ENCODE measurements around the gene FCHSD1. TPM values are rescaled to one million over a fixed set of nuclear protein-coding genes. Genes with fewer than 3 reads are reported as not detected.

The FCHSD1 gene
- total and polyA plus RNA-seq, 5 donors from 2014 or later, result 7.7 to 115 (median 8.4) TPM

DNA sequence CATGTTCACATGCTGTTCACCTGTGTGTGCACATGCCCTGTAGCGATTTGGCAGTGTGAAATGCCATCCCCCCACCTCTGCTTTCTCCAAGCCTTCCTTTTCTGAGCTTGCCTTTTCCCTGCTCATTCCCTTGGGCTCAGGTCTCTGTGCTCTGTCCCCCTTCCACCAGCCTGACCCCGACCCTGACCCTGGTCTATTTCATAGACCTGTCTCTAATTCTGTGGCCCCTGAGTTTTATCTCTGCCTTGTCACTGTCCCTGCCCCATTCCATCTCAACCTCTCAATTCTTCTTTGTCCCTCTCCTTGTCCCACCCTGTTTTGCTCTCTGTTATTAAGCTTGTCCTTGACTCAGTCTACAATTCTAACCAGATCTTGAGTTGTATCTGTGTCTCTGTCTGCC is 30.1 kb upstream of the FCHSD1 start:
- Mint-ChIP-seq H3K4me3 (peak overlapping the region; percentile 19 to 88 (median 80)), H3K27me3 (peaks cover 4% of the 10 kb centered on the region), H3K9me3 (no peaks in the 10 kb centered on the region), H3K4me1 (peaks cover 5 to 36% (median 21%) of the 10 kb centered on the region in 4 donors), H3K36me3 (no peaks in the 10 kb centered on the region), H3K27ac (peak overlapping the region; percentile 20 to 88 (median 82))
- no peak for DNase-seq
- Histone ChIP-seq H3K9me3 (ENCODE audit: control insufficient read depth in 2 of 2, low read length in 2 of 2) (no peaks in the 10 kb centered on the region), H3K36me3 (ENCODE audit: control insufficient read depth, insufficient read depth, low read length) (no peaks in the 10 kb centered on the region), H3K4me1 (ENCODE audit: control insufficient read depth, insufficient read depth, low read length, poor library complexity, severe bottlenecking) (peaks cover 32% of the 10 kb centered on the region), H3K4me3 (ENCODE audit: low read depth, low read length) (peak overlapping the region; percentile 70), H3K27ac (ENCODE audit: insufficient read depth, low read length, poor library complexity, severe bottlenecking) (peak overlapping the region; percentile 14), H3K27me3 (ENCODE audit: control insufficient read depth, insufficient read depth, low read length) (no peaks in the 10 kb centered on the region)
- no peak for ATAC-seq (ENCODE audit: low read depth in 2 of 2)

DNA sequence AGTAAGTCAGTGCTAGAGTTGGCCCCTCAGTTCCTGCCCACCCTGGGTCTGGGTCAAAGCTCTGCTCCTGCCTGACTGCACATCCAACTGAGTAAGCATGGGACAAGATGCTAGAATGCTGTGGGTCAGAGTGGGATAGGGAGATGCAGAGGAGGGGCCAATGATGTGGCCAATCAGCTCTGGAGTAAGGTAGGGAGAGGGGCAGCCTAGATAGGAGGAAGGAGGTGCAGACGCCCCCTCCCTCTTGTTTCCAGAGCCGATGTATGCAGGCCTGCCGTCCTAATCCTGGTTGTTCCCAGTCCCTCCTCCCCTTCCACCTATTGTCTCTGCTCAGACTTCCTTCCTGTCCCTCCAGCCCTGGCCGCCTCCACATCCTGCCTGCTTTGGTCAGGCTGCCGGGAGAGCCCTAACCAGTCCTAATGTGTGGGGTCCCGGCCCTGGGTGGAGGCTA is 29.6 kb upstream of the FCHSD1 start:
- Mint-ChIP-seq H3K27me3 (peaks cover 4% of the 10 kb centered on the region), H3K36me3 (no peaks in the 10 kb centered on the region), H3K4me3 (peak overlapping the region; percentile 53 to 88 (median 80)), H3K27ac (peak overlapping the region in 2 of 3 donors; percentile 82 to 88), H3K9me3 (no peaks in the 10 kb centered on the region), H3K4me1 (peaks cover 5 to 36% (median 21%) of the 10 kb centered on the region in 4 donors)
- Histone ChIP-seq H3K4me3 (ENCODE audit: low read depth, low read length) (no peak overlapping the region), H3K9me3 (ENCODE audit: control insufficient read depth in 2 of 2, low read length in 2 of 2) (no peaks in the 10 kb centered on the region), H3K4me1 (ENCODE audit: control insufficient read depth, insufficient read depth, low read length, poor library complexity, severe bottlenecking) (peaks cover 32% of the 10 kb centered on the region), H3K36me3 (ENCODE audit: control insufficient read depth, insufficient read depth, low read length) (no peaks in the 10 kb centered on the region), H3K27ac (ENCODE audit: insufficient read depth, low read length, poor library complexity, severe bottlenecking) (no peak overlapping the region), H3K27me3 (ENCODE audit: control insufficient read depth, insufficient read depth, low read length) (no peaks in the 10 kb centered on the region)
- no peak for ATAC-seq (ENCODE audit: low read depth in 2 of 2)
- no peak for DNase-seq

DNA sequence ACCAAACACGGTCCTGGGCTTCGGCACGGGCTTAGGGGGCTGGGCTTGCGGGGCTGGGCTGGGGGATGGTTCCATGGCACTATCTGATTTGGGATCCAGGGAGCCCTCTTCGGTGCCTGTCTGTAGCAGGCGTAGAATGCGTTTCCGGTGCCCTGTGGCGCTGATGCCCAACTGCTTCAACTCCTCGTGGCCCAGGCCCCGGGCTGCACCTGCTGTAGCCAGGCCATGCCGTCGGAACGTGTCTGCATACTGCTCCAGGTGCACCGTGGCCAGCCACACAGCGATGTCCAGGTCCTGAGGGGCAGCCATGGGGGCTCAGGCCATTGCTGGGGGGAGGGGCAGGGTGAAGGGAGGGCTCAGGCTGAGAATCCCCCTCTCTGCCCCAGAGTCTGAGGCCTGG is 29.0 kb upstream of the FCHSD1 start:
- no peaks in the 10 kb centered on the region for H3K36me3 Mint-ChIP-seq
- DNase-seq (no peak), ATAC-seq (ENCODE audit: low read depth in 2 of 2) (no peak)
- Histone ChIP-seq H3K27me3 (ENCODE audit: control insufficient read depth, insufficient read depth, low read length) (no peaks in the 10 kb centered on the region), H3K9me3 (ENCODE audit: control insufficient read depth in 2 of 2, low read length in 2 of 2) (no peaks in the 10 kb centered on the region), H3K27ac (ENCODE audit: insufficient read depth, low read length, poor library complexity, severe bottlenecking) (no peak overlapping the region), H3K4me1 (ENCODE audit: control insufficient read depth, insufficient read depth, low read length, poor library complexity, severe bottlenecking) (peaks cover 32% of the 10 kb centered on the region), H3K36me3 (ENCODE audit: control insufficient read depth, insufficient read depth, low read length) (no peaks in the 10 kb centered on the region), H3K4me3 (ENCODE audit: low read depth, low read length) (no peak overlapping the region)
- no peaks in the 10 kb centered on the region for H3K9me3 Mint-ChIP-seq
- peaks cover 4% of the 10 kb centered on the region for H3K27me3 Mint-ChIP-seq
- peak overlapping the region in 2 of 4 donors; percentile 47 to 53 for H3K4me3 Mint-ChIP-seq
- H3K4me1 Mint-ChIP-seq, result peaks cover 5 to 36% (median 21%) of the 10 kb centered on the region in 4 donors
- no peak overlapping the region for H3K27ac Mint-ChIP-seq

DNA sequence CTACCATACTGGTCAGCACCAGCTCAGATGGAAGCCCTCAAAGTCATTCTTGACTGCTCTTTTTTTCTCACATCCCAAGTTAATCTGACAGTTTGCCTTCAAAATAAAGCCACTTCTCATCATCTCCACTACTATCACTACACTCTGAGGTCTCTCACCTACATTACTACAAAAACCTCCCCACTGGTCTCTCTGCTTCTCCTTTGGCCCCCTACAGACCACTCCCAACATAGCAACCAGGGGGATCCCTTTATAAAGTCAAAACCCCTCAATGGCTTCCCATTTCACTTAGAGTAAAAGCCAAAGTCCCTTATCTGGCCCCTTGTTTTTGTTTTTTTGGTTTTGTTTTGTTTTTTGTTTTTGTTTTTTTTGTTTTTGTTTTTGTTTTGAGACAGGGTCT is 26.2 kb upstream of the FCHSD1 start:
- no peak overlapping the region for H3K27ac Mint-ChIP-seq

DNA sequence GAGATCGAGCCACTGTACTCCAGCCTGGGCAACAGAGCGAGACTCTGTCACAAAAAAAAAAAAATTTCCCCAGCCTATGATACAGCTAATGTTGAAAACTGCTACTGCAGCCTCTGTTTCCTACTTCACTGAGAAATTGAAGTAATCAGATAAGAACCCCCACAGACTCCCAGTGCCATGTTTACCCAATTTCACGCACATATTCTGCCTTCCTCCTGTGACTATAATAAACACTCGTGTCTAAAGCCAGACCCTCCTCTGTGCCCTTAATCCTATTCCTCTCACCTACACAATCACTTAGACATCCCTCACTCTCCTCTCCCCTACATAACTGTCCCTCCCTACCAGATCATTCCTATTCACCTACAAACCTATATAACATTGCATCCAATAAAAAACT is 24.5 kb upstream of the FCHSD1 start:
- no peaks in the 10 kb centered on the region for H3K36me3 Mint-ChIP-seq
- no peak for ATAC-seq (ENCODE audit: low read depth in 2 of 2)
- no peak overlapping the region for H3K27ac Mint-ChIP-seq
- no peaks in the 10 kb centered on the region for H3K9me3 Mint-ChIP-seq
- no peak overlapping the region for H3K4me3 ChIP-seq (ENCODE audit: low read depth, low read length)
- peaks cover 0 to 3% (median under 1%) of the 10 kb centered on the region in 4 donors for H3K4me1 Mint-ChIP-seq
- H3K36me3 ChIP-seq (ENCODE audit: control insufficient read depth, insufficient read depth, low read length), result no peaks in the 10 kb centered on the region
- no peak for DNase-seq
- no peaks in the 10 kb centered on the region for H3K4me1 ChIP-seq (ENCODE audit: control insufficient read depth, insufficient read depth, low read length, poor library complexity, severe bottlenecking)
- no peak overlapping the region for H3K27ac ChIP-seq (ENCODE audit: insufficient read depth, low read length, poor library complexity, severe bottlenecking)
- no peaks in the 10 kb centered on the region for H3K27me3 ChIP-seq (ENCODE audit: control insufficient read depth, insufficient read depth, low read length)
- no peaks in the 10 kb centered on the region for H3K27me3 Mint-ChIP-seq
- H3K9me3 ChIP-seq (ENCODE audit: control insufficient read depth in 2 of 2, low read length in 2 of 2), result no peaks in the 10 kb centered on the region
- H3K4me3 Mint-ChIP-seq, result no peak overlapping the region

More for the DNA sequence above, 26.2 kb upstream of the FCHSD1 start:
- Histone ChIP-seq H3K27ac (ENCODE audit: insufficient read depth, low read length, poor library complexity, severe bottlenecking) (no peak overlapping the region), H3K27me3 (ENCODE audit: control insufficient read depth, insufficient read depth, low read length) (no peaks in the 10 kb centered on the region), H3K9me3 (ENCODE audit: control insufficient read depth in 2 of 2, low read length in 2 of 2) (no peaks in the 10 kb centered on the region), H3K4me3 (ENCODE audit: low read depth, low read length) (no peak overlapping the region), H3K4me1 (ENCODE audit: control insufficient read depth, insufficient read depth, low read length, poor library complexity, severe bottlenecking) (peaks cover 15% of the 10 kb centered on the region), H3K36me3 (ENCODE audit: control insufficient read depth, insufficient read depth, low read length) (no peaks in the 10 kb centered on the region)
- H3K36me3 Mint-ChIP-seq, result no peaks in the 10 kb centered on the region
- no peaks in the 10 kb centered on the region for H3K9me3 Mint-ChIP-seq
- peaks cover under 1% of the 10 kb centered on the region for H3K27me3 Mint-ChIP-seq
- peak overlapping the region in 1 of 4 donors; percentile 51 for H3K4me3 Mint-ChIP-seq
- ATAC-seq (ENCODE audit: low read depth in 2 of 2), result no peak
- DNase-seq, result no peak
- peaks cover 0 to 17% (median 11%) of the 10 kb centered on the region in 4 donors for H3K4me1 Mint-ChIP-seq

DNA sequence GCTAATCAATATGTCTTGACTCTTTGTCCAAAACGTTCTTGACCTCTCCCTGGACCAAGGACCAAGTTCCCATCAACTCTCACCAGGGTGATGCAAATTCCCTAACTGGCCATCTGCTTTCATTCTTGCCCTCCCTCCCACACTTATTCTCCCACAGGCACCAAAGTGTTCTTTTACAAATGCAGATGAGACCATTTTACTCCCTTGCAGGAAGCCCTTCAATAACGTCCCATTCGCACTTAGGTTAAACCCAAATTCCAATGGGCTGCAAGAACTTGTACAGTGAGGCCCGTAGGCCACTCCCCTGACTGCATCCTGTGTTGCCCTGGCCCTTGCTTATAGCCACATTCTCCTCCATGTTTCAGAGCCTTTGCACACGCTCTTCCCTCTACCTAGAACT is 23.5 kb upstream of the FCHSD1 start:
- Mint-ChIP-seq H3K4me3 (no peak overlapping the region), H3K27ac (peak overlapping the region in 2 of 3 donors; percentile 32 to 74), H3K27me3 (no peaks in the 10 kb centered on the region), H3K36me3 (no peaks in the 10 kb centered on the region), H3K4me1 (no peaks in the 10 kb centered on the region), H3K9me3 (no peaks in the 10 kb centered on the region)
- no peaks in the 10 kb centered on the region for H3K36me3 ChIP-seq (ENCODE audit: control insufficient read depth, insufficient read depth, low read length)
- H3K27me3 ChIP-seq (ENCODE audit: control insufficient read depth, insufficient read depth, low read length), result no peaks in the 10 kb centered on the region
- no peak overlapping the region for H3K27ac ChIP-seq (ENCODE audit: insufficient read depth, low read length, poor library complexity, severe bottlenecking)
- no peak for ATAC-seq (ENCODE audit: low read depth in 2 of 2)
- DNase-seq, result no peak
- no peaks in the 10 kb centered on the region for H3K4me1 ChIP-seq (ENCODE audit: control insufficient read depth, insufficient read depth, low read length, poor library complexity, severe bottlenecking)
- H3K4me3 ChIP-seq (ENCODE audit: low read depth, low read length), result no peak overlapping the region
- H3K9me3 ChIP-seq (ENCODE audit: control insufficient read depth in 2 of 2, low read length in 2 of 2), result no peaks in the 10 kb centered on the region

DNA sequence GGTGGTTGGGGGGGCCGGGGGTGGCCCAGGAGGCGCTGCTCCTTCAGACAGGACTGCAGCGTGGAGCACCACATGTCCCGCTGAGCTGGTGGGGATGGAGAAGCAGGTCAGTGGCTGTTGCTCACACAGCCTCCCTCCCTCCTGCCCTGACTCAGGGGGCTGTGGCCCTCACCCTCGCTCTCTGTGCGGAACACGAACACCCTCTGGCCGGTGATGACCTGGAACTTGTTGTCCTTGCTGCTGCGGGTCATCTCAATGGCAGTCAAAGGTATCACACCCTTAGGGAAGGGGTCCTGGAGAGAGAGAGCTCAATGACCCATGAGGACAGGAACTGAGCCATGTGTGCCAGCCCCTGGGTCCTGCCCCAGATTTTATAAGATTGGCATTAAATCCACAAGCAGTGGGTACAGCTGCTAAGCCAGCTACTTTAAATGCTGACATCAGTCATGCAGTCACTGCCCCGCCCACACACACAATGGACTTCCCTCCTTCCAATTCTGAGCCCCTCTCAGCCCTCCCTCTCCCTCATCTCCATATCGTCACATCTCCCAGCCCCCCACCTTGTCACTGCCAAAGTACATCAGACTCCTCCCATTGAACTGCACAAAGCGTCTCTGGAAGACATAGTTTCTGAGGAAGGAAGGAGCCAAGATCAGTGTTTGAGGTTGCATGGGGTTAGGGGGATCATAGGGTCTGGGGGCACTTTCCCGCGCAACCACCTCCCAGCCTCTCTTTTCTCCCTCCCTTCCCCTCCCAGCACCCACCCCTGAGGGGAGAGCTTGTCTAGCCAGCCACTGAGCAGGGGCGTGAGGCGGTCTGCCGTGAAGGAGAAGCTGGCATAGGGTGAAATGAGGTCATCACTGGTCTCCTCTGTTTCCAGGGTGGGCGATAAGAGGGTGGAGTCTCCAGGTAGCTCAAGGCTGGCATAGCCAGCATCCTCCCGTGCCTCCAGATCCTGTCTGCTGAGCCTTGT is 21.9 kb upstream of the FCHSD1 start:
- H3K4me3 Mint-ChIP-seq, result no peak overlapping the region
- no peaks in the 10 kb centered on the region for H3K4me1 ChIP-seq (ENCODE audit: control insufficient read depth, insufficient read depth, low read length, poor library complexity, severe bottlenecking)
- H3K36me3 Mint-ChIP-seq, result no peaks in the 10 kb centered on the region
- H3K27me3 ChIP-seq (ENCODE audit: control insufficient read depth, insufficient read depth, low read length), result no peaks in the 10 kb centered on the region
- no peak overlapping the region for H3K27ac ChIP-seq (ENCODE audit: insufficient read depth, low read length, poor library complexity, severe bottlenecking)
- no peak overlapping the region for H3K4me3 ChIP-seq (ENCODE audit: low read depth, low read length)
- H3K4me1 Mint-ChIP-seq, result no peaks in the 10 kb centered on the region
- no peaks in the 10 kb centered on the region for H3K9me3 ChIP-seq (ENCODE audit: control insufficient read depth in 2 of 2, low read length in 2 of 2)
- DNase-seq (no peak), ATAC-seq (ENCODE audit: low read depth in 2 of 2) (no peak)
- no peaks in the 10 kb centered on the region for H3K36me3 ChIP-seq (ENCODE audit: control insufficient read depth, insufficient read depth, low read length)
- H3K27ac Mint-ChIP-seq, result no peak overlapping the region
- peaks cover 4% of the 10 kb centered on the region for H3K27me3 Mint-ChIP-seq
- H3K9me3 Mint-ChIP-seq, result no peaks in the 10 kb centered on the region

All from CD4-positive, CD25-positive, alpha-beta regulatory T cell (primary cell).